ENCODE data around the gene UBQLN2.

GRCh38 chrX:56554870-56555269 is 8.6 kb upstream of the UBQLN2 start:
- TF ChIP-seq, protein P1, sequence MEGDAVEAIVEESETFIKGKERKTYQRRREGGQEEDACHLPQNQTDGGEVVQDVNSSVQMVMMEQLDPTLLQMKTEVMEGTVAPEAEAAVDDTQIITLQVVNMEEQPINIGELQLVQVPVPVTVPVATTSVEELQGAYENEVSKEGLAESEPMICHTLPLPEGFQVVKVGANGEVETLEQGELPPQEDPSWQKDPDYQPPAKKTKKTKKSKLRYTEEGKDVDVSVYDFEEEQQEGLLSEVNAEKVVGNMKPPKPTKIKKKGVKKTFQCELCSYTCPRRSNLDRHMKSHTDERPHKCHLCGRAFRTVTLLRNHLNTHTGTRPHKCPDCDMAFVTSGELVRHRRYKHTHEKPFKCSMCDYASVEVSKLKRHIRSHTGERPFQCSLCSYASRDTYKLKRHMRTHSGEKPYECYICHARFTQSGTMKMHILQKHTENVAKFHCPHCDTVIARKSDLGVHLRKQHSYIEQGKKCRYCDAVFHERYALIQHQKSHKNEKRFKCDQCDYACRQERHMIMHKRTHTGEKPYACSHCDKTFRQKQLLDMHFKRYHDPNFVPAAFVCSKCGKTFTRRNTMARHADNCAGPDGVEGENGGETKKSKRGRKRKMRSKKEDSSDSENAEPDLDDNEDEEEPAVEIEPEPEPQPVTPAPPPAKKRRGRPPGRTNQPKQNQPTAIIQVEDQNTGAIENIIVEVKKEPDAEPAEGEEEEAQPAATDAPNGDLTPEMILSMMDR (IDR thresholded peaks at IDR 0.05), result no peak
- no peak for TF ChIP-seq POLR2A (IDR thresholded peaks at IDR 0.05)
